GM19463 (cell line): ENCODE data around the gene METRN.

ENCODE experiments used
- ATAC-seq: cut with Tn5 transposase; IDR thresholded peaks from one replicate; pipeline ENCODE4 v1.9.1; 2021; ENCODE audit warnings: mild to moderate bottlenecking, moderate library complexity; ENCODE audit not compliant: unreplicated experiment

The METRN gene

GRCh38 chr16:677316-678190 is 37.4 kb upstream of the METRN start:
- no peak for ATAC-seq

GRCh38 chr16:678209-678857 is 36.6 kb upstream of the METRN start:
- ATAC-seq, result no peak

GRCh38 chr16:678858-679813 is 35.8 kb upstream of the METRN start:
- no peak for ATAC-seq

GRCh38 chr16:679814-680624 is 34.9 kb upstream of the METRN start, which contains the start of gene STUB1:
Gene STUB1 (plus strand): TSS chr16:680410. CDS start chr16:680526, 116 bp downstream.
- peak; percentile 43 for ATAC-seq

- ATAC-seq, result no peak
These were observed 34.3 kb upstream of the METRN start for GRCh38 chr16:680625-680945.

- no peak for ATAC-seq
These were observed 33.8 kb upstream of the METRN start for GRCh38 chr16:680967-681745.

DNA sequence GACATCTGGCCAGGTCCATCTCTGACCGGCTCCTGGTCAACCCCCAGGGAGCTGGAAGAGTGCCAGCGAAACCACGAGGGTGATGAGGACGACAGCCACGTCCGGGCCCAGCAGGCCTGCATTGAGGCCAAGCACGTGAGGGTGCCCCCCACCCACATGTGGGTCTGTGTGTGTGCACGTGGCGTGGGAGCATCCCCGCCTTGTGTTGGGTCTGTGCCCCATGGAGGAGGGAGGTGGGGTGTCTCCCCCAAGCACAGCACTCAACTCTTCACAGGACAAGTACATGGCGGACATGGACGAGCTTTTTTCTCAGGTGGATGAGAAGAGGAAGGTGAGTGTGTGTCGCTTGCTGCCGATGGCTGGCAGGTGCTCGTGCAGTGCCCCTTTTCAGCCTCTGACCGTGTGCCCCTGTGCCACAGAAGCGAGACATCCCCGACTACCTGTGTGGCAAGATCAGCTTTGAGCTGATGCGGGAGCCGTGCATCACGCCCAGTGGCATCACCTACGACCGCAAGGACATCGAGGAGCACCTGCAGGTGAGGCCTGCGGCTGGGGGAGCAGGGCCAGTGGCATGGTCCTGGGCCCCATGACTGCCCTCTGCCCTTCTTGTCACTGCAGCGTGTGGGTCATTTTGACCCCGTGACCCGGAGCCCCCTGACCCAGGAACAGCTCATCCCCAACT is 33.0 kb upstream of the METRN start:
- ATAC-seq, result no peak

GRCh38 chr16:682493-683395 is 32.2 kb upstream of the METRN start:
- no peak for ATAC-seq

GRCh38 chr16:683396-684070 is 31.4 kb upstream of the METRN start:
- no peak for ATAC-seq

DNA sequence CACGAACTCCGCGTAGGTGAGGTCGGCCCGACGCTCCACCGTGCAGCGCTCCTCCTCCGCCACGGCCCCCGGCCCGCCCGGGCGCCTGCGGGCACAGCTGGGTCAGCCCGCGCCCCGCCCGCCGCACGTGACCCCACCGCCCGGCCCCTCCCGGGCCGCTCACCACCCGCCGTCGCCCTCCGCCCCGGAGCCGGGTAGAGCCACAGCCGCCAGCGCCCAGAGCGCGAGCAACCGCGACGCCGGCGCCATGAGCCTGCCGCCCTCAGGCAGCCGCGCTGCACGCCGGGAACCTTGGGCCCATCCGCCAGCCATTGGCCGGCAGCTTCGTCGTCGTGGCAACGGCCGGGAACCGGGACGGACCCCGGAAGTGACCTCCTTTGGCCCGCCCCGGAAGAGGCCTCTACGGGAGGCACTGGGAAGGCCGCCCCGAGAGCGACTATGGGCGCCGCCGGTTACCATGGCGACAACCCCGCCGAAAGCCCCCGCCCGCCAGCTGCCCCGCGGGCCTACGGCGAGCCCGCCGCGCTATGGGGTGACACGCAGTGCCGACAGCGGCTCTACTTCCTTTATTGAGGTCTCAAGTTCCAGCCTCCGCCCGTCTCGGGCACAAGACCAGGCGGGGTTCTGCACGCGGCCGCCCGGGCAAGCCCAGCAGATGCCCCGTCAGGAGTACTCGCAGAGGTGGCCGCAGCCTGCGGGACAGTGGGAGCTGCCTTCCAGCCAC is 30.7 kb upstream of the METRN start, which contains the start of gene JMJD8:
Gene JMJD8, minus strand, starts transcription at position 264 of the 724 bp plus-strand sequence. Its CDS starts 15 bp downstream, at position 249.
- peak; percentile 73 for ATAC-seq

GRCh38 chr16:684961-685696 is 29.8 kb upstream of the METRN start:
- no peak for ATAC-seq

DNA sequence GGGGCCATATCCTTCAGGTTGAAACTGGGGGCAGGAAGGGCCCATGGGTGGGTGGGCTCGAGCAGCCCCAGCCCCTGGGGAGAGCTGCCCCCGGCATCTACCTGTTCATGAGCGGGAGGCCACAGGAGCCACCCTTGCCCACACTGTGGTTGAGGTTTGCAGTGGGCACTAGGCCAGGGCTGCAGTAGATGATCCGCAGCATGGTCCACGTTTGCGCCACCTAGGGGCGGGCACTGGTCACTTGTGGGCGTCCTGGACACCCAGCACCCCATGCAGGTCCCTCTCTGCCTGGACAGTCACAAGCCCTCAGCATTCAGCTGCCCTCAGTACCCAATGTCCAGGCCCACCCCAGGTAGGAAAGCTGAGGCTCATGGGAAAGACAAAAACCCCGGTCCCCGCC is 29.0 kb upstream of the METRN start:
- ATAC-seq, result no peak

GRCh38 chr16:686459-687260 is 28.3 kb upstream of the METRN start:
- no peak for ATAC-seq

- no peak for ATAC-seq
These were observed 27.4 kb upstream of the METRN start for GRCh38 chr16:687499-687898.
